ENCODE results near the gene CLASP2.

Gene CLASP2

DNA sequence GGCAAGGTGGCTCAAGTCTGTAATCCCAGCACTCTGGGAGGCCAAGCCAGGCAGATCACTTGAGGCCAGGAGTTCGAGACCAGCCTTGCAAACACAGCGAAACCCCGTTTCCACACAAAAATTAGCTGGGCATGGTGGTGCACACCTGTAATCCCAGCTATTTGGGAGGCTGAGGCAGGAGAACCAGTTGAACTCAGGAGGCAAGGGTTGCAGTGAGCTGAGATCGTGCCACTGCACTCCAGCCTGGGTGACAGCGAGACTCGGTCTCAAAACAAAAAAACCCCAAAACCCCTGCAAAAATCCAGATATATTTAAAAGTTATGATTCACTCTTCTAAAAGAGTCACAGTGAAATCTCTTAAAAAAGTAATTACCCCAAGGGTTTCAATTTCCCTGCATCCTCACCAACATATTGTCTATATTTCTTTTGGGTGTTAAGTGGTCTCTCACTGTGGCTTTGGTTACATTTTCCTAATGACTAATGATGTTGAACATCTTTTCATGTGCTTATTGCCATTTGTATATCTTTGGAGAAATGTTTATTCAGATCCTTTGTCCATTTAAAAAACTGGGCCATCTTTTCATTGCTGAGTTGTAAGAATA lies 204.7 kb downstream of the CLASP2 start:
- no peaks in the 10 kb centered on the region for H3F3A ChIP-seq (ENCODE audit: low read depth)
- peaks cover 42% of the 10 kb centered on the region; the same call in 1 of the 2 replicates for H3K36me3 ChIP-seq (ENCODE audit: insufficient read depth, low read length)
- H3K27me3 ChIP-seq (ENCODE audit: insufficient read depth, low read length, poor library complexity, severe bottlenecking), result no peaks in the 10 kb centered on the region
- H3K9ac ChIP-seq (ENCODE audit: low read depth, low read length, poor library complexity, severe bottlenecking), result no peak overlapping the region
- no peak overlapping the region for H2AFZ ChIP-seq (ENCODE audit: low read length)
- no peak for TF ChIP-seq EZH2phosphoT487 (IDR thresholded peaks at IDR 0.05; ENCODE audit: borderline replicate concordance)
- TF ChIP-seq, protein P1, sequence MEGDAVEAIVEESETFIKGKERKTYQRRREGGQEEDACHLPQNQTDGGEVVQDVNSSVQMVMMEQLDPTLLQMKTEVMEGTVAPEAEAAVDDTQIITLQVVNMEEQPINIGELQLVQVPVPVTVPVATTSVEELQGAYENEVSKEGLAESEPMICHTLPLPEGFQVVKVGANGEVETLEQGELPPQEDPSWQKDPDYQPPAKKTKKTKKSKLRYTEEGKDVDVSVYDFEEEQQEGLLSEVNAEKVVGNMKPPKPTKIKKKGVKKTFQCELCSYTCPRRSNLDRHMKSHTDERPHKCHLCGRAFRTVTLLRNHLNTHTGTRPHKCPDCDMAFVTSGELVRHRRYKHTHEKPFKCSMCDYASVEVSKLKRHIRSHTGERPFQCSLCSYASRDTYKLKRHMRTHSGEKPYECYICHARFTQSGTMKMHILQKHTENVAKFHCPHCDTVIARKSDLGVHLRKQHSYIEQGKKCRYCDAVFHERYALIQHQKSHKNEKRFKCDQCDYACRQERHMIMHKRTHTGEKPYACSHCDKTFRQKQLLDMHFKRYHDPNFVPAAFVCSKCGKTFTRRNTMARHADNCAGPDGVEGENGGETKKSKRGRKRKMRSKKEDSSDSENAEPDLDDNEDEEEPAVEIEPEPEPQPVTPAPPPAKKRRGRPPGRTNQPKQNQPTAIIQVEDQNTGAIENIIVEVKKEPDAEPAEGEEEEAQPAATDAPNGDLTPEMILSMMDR (conservative IDR thresholded peaks at IDR 0.05; ENCODE audit: low read length), result no peak
- H4K20me1 ChIP-seq (ENCODE audit: insufficient read depth, low read length, poor library complexity, severe bottlenecking), result no peaks in the 10 kb centered on the region
- H3K79me2 ChIP-seq (ENCODE audit: insufficient read depth, low read length), result no peaks in the 10 kb centered on the region
- H3K4me2 ChIP-seq (ENCODE audit: low read depth, low read length, poor library complexity, severe bottlenecking), result no peak overlapping the region
- H3K9me3 ChIP-seq (ENCODE audit: insufficient read depth, low read depth, low read length), result no peaks in the 10 kb centered on the region
- H3K4me1 ChIP-seq (ENCODE audit: insufficient read depth, low read length, poor library complexity, severe bottlenecking), result no peaks in the 10 kb centered on the region
- no peaks in the 10 kb centered on the region for H3K9me2 ChIP-seq (replicated peaks; ENCODE audit: low read depth, low read length)
- no peak overlapping the region for H3K4me3 ChIP-seq (ENCODE audit: low read length, poor library complexity, severe bottlenecking)

DNA sequence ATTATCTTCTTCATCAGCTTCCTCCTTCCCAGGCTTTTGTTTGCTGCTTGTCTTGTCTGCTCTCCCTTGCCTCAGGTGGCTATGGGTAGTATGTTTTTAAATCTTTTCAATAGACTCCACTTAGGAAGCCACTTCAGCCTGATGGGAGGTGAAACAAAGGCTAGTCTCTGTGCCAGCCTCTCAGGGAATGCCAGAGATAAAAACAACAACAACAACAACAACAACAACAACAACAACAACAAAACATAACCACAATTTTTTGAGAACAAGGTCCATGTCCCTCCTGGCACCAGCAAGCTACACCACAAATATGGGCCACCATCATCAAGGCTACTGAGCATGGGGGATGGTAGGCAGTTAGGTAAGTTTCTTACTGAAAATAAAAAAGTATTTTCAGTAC lies 213.0 kb downstream of the CLASP2 start:
- no peak overlapping the region for H2AFZ ChIP-seq (ENCODE audit: low read length)
- no peak for TF ChIP-seq EZH2phosphoT487 (IDR thresholded peaks at IDR 0.05; ENCODE audit: borderline replicate concordance)
- TF ChIP-seq, protein P1 (conservative IDR thresholded peaks at IDR 0.05; ENCODE audit: low read length), result no peak
- H3F3A ChIP-seq (ENCODE audit: low read depth), result no peaks in the 10 kb centered on the region
- H3K27me3 ChIP-seq (ENCODE audit: insufficient read depth, low read length, poor library complexity, severe bottlenecking), result no peaks in the 10 kb centered on the region
- no peak overlapping the region for H3K9ac ChIP-seq (ENCODE audit: low read depth, low read length, poor library complexity, severe bottlenecking)
- no peaks in the 10 kb centered on the region for H3K9me3 ChIP-seq (ENCODE audit: insufficient read depth, low read depth, low read length)
- H3K4me2 ChIP-seq (ENCODE audit: low read depth, low read length, poor library complexity, severe bottlenecking), result no peak overlapping the region
- H3K4me1 ChIP-seq (ENCODE audit: insufficient read depth, low read length, poor library complexity, severe bottlenecking), result no peaks in the 10 kb centered on the region
- H4K20me1 ChIP-seq (ENCODE audit: insufficient read depth, low read length, poor library complexity, severe bottlenecking), result no peaks in the 10 kb centered on the region
- no peaks in the 10 kb centered on the region for H3K9me2 ChIP-seq (replicated peaks; ENCODE audit: low read depth, low read length)
- peaks cover 17% of the 10 kb centered on the region; the same call in 1 of the 2 replicates for H3K36me3 ChIP-seq (ENCODE audit: insufficient read depth, low read length)
- no peak overlapping the region for H3K4me3 ChIP-seq (ENCODE audit: low read length, poor library complexity, severe bottlenecking)
- no peaks in the 10 kb centered on the region for H3K79me2 ChIP-seq (ENCODE audit: insufficient read depth, low read length)

DNA sequence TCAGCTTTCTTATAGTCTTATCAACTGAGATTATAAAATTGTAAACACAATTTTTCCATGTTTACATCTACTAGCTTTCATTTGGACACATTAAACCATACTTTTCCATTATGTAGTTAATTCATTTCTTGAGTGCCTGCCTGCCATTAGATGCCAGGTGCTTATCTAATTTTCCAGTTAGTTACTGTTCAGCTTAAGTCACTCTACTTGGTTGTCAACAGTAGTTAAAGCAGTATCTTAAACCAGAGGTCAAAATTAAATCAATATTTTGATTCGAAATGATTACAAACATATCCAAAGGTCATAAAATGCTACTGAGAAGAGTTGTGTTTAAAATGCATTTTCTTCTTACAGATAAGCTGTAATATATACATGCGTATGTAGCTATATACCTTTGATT lies 221.6 kb downstream of the CLASP2 start:
- Histone ChIP-seq H3K27me3 (ENCODE audit: insufficient read depth, low read length, poor library complexity, severe bottlenecking) (no peaks in the 10 kb centered on the region), H3K9me2 (replicated peaks; ENCODE audit: low read depth, low read length) (no peaks in the 10 kb centered on the region), H3K36me3 (ENCODE audit: insufficient read depth, low read length) (peaks cover 3% of the 10 kb centered on the region; the same call in 1 of the 2 replicates), H3K4me1 (ENCODE audit: insufficient read depth, low read length, poor library complexity, severe bottlenecking) (no peaks in the 10 kb centered on the region), H3K4me3 (ENCODE audit: low read length, poor library complexity, severe bottlenecking) (no peak overlapping the region), H3F3A (ENCODE audit: low read depth) (no peaks in the 10 kb centered on the region), H3K4me2 (ENCODE audit: low read depth, low read length, poor library complexity, severe bottlenecking) (no peak overlapping the region), H4K20me1 (ENCODE audit: insufficient read depth, low read length, poor library complexity, severe bottlenecking) (no peaks in the 10 kb centered on the region), H3K79me2 (ENCODE audit: insufficient read depth, low read length) (no peaks in the 10 kb centered on the region), H2AFZ (ENCODE audit: low read length) (no peak overlapping the region), H3K9ac (ENCODE audit: low read depth, low read length, poor library complexity, severe bottlenecking) (no peak overlapping the region), H3K9me3 (ENCODE audit: insufficient read depth, low read depth, low read length) (0 out of 2 replicates have a peak, but pooled peaks cover 3% of the 10 kb centered on the region)
- TF ChIP-seq, protein P1 (conservative IDR thresholded peaks at IDR 0.05; ENCODE audit: low read length), result no peak
- no peak for TF ChIP-seq EZH2phosphoT487 (IDR thresholded peaks at IDR 0.05; ENCODE audit: borderline replicate concordance)

Data from Loucy (cell line).